ENCODE results near the gene TEX2.
"Not testable (repeated sequence)": the region's sequence is repeated elsewhere in the genome, so short reads cannot be mapped to it uniquely, and the experiment has no call there.

Gene TEX2

DNA sequence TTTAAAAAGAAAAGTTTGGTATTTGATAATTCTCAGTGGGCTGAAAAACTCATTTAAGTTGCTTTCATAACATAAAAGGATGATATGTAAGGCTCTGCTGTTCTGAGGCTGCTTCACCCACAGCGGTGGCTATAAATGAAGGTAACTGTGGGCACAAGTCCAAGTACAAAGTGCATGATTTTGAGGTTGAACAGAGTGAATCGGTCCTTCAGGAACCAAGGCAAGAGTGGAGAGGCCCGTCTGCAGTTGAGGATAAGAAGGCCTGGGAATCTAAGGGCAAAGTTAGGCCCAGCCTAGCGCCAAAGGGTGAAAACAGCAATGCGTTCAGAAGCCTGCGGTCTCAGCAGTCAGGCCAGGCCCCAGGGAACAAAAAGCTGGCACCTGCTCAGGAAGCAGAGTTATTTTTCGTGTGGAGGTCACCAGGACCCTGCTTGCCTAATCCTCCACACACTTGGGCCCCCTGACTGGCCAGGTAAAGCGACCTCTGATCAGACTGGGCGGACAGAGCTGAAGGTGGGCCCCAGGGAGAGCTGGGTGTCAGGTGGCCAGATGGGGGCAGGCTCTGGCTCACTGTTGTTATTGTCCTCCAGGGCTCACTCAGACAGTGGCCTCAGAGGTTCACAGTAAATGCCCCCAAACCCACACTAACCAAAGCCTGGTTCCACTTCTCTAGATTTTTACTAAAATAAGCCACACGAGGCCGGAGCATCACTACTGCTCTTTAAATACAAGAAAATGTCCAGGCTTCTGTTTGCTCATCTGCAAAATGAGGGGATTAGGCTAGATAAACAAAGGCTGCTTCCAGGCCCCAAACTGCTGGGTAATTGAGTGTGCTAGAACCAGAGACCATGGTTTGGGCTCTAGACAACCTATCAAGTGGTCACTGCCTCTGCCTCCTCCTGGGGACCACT, 46.5 kb downstream of the TEX2 start:
- no peak for DNase-seq (ENCODE audit: low read depth, low spot score)
- H3K27ac ChIP-seq, result peak overlapping the region; percentile 9

- DNase-seq (ENCODE audit: low read depth, low spot score), result no peak
- H3K27ac ChIP-seq, result peak overlapping the region; percentile 9
Observed at GRCh38 chr17:64216000-64216337, 47.1 kb downstream of the TEX2 start.

- no peak for DNase-seq (ENCODE audit: low read depth, low spot score)
- H3K27ac ChIP-seq, result no peak overlapping the region
Observed at GRCh38 chr17:64214950-64215349, 48.1 kb downstream of the TEX2 start.

- H3K27ac ChIP-seq, result no peak overlapping the region
- no peak for DNase-seq (ENCODE audit: low read depth, low spot score)
Observed at GRCh38 chr17:64213995-64214811, 48.9 kb downstream of the TEX2 start.

GRCh38 chr17:64212122-64212521, 50.9 kb downstream of the TEX2 start:
- DNase-seq (ENCODE audit: low read depth, low spot score), result no peak

DNA sequence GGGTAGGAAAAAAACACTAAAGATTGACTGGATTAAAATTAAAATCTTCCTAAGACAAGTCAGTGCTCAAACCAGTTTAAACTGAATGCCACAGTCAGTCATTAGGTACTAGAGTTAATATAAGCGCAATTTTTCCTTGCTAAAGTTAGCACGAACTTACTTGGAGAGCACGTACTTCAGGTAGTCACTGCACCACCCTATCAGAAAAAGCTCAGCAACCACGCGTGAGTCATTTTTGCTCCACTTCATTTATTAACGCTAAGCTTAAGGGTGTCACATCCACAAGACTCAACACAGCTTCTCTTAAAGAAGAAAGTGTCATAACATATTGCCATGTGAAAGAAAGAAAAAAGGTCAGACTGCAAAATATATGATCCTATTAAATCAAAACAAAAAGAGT, 53.1 kb downstream of the TEX2 start:
- H3K27ac ChIP-seq, result peak overlapping the region; percentile 48
- no peak for DNase-seq (ENCODE audit: low read depth, low spot score)

More at GRCh38 chr17:64212122-64212521, 50.9 kb downstream of the TEX2 start:
- no peak overlapping the region for H3K27ac ChIP-seq

DNA sequence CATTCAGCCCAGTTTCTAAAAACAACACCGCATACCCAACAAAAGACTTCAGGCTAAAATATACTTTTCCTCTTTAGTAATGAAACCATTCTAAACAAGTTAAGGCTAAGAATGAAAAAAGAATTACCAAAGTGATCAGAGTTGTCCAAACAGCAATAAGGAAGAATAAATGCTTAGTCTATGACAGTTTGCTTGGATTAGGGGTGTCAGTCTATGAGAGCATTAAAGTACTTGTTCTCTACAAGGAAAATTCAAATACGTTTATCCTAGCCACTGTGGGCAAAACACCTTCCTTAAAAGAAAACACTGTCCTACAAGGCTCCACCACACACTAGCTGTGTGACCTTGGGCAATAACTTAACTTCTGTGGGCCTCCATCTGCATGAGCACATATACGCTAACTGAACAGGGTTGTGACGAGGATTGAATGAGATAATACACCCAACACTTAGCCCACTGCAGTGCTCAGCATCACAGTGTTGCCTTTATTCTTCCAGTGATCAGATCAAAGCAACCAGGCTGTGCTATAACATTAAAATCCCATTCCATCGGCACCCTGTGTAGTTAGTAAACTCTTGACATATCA, 53.6 kb downstream of the TEX2 start:
- no peak for DNase-seq (ENCODE audit: low read depth, low spot score)
- H3K27ac ChIP-seq, result peak overlapping the region; percentile 48

DNA sequence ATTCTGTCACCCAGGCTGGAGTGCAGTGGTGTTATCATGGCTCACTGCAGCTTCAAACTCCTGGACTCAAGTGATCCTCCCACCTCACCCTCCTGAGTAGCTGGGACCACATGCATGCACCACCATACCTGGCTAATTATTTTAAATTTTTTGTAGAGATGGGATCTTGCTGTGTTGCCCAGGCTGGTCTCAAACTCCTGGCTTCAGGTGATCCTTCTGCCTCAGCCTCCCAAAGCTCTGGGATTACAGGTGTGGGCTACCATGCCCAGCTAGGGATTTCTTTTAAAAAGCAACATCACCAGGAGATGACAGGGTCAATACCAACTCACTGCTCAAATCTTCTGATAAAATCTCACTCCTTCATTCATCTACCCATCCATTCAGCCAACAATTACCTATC, 54.4 kb downstream of the TEX2 start:
- not testable (repeated sequence) for DNase-seq (ENCODE audit: low read depth, low spot score); H3K27ac ChIP-seq

DNA sequence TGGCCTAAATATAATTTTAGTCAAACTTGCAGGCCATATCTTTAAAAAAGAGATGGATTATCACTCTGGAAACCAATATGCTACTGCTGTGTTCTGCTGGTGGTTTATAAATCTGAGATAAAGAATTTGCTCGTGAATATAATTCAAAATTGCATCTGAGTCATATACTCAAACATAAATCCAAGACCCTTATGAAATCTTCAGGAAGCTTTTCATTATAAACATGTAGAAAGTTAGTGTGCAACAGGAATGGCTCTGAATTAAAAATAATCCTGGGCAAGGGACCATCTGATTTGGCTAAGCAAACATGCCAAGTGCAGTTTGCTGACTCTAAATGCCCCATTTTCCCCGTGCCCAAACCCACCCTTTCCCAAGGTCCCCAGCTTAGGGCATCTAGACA, 57.3 kb downstream of the TEX2 start:
- H3K27ac ChIP-seq, result no peak overlapping the region
- DNase-seq (ENCODE audit: low read depth, low spot score), result no peak

DNA sequence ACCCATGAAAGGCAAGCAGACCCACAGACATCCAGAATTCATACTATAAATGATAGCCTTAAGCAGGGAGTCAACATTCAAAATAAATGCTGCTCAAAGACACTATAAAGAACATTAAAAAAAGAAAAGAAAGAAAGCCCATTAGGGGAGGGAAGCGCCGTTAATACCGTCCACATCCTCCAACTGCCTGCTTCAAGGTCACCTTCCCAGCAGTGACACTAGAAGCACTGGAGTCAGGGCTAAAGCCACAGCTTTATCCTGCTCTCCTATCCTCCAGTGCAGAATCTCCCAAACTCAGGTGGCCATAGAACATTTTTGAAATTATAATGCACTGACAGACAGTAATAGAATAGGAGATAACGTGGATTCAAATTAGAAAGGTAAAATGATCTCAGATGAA, 59.4 kb downstream of the TEX2 start:
- DNase-seq (ENCODE audit: low read depth, low spot score), result no peak
- no peak overlapping the region for H3K27ac ChIP-seq

DNA sequence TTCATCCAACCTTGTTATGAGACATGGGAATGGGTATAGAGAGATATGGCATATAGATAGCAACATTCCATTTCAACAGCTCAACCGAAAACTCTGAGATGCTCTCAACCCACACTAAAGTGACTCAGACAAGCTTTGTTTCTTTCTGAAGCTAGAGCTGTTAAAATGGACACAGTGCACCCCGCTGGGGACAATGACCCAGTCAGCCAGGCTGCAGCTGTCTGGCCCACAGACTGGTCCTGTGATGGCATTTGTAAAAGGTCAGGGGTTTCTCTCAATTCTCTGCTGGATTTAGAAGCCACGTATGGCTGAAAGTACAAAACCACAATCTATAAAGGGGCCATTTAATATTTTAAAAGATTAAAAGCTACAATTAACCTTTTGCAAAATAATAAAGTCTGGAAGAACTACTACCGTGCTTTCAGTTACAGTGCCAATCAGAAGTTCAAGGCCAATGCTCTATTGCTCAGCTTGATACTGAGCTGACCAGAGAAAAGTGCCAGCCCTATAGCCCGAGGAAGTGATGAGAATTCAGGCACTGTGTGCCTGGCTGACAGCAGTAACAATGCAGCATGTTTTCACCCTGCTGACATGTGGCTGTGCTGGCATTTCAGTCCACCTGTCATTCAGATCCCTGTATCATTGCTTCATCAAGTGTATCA, 60.2 kb downstream of the TEX2 start:
- DNase-seq (ENCODE audit: low read depth, low spot score), result no peak
- peak overlapping the region; percentile 23 for H3K27ac ChIP-seq

GRCh38 chr17:64200080-64201032, 62.7 kb downstream of the TEX2 start:
- DNase-seq (ENCODE audit: low read depth, low spot score), result no peak
- no peak overlapping the region for H3K27ac ChIP-seq

GRCh38 chr17:64198331-64199090, 64.5 kb downstream of the TEX2 start:
- no peak for DNase-seq (ENCODE audit: low read depth, low spot score)
- H3K27ac ChIP-seq, result no peak overlapping the region

- DNase-seq (ENCODE audit: low read depth, low spot score), result no peak
- H3K27ac ChIP-seq, result no peak overlapping the region
Observed at GRCh38 chr17:64196601-64197000, 66.5 kb downstream of the TEX2 start.

GRCh38 chr17:64193561-64193960, 69.5 kb downstream of the TEX2 start:
- no peak for DNase-seq (ENCODE audit: low read depth, low spot score)
- no peak overlapping the region for H3K27ac ChIP-seq

DNA sequence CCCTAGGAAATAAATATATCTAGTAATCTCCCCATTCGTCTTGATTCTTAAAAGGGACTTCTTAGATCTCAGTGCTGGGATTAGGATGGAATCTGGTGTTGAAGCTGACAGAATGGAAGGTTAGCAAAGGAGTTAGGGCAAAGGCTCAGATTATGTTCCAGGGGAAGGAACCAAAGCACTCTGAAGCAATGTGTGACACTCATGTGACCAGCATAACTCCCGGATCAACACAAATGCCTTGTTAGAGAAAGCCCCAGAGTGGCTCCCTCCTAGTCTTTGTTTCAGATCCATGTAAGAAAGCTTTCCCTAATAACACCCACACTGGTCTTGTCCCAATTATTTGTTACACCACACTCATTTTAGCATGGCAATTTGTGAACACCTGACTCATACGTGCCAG, 70.5 kb downstream of the TEX2 start:
- no peak for DNase-seq (ENCODE audit: low read depth, low spot score)
- no peak overlapping the region for H3K27ac ChIP-seq

- H3K27ac ChIP-seq, result no peak overlapping the region
- no peak for DNase-seq (ENCODE audit: low read depth, low spot score)
Observed at GRCh38 chr17:64190472-64190871, 72.6 kb downstream of the TEX2 start.

DNA sequence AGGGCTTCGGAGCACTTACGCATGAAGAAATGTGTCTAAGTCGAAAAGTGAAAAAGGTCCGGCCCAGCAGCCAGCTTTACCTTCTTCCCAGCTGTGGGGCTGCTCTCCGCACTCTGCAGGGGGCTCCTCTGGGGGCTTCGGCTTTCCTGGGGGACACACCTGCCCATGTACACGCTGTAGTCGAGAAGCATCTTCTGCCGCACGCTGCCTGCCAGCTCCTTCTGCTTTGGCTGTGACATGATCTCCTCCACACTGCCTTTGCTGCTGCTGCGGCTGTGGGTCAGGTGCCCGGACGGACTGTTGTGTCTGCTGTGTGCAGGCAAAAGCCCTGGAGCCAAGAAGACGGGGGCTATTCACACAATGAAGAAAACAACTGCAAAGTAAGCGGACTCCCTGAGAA, 75.0 kb downstream of the TEX2 start:
- no peak overlapping the region for H3K27ac ChIP-seq
- DNase-seq (ENCODE audit: low read depth, low spot score), result no peak

Data from epithelial cell of prostate (primary cell).